ENCODE results near the gene ERGIC1.
A peak's percentile ranks its signal among the peaks of the same experiment; 100 is the strongest.
"Not testable (repeated sequence)": the region's sequence is repeated elsewhere in the genome, so short reads cannot be mapped to it uniquely, and the experiment has no call there.

Gene ERGIC1

GRCh38 chr5:172802567-172803176 lies 31.4 kb upstream of the ERGIC1 start:
- TF ChIP-seq CTCF (conservative IDR thresholded peaks at IDR 0.05; ENCODE audit: low read depth, low read length): no peak
- peak; percentile 70 for DNase-seq (ENCODE audit: low read depth)
- H3K4me3 ChIP-seq (ENCODE audit: low read depth, low read length): no peak overlapping the region

- no peak for TF ChIP-seq CTCF (conservative IDR thresholded peaks at IDR 0.05; ENCODE audit: low read depth, low read length)
- H3K4me3 ChIP-seq (ENCODE audit: low read depth, low read length): no peak overlapping the region
- no peak for DNase-seq (ENCODE audit: low read depth)
These were observed 28.9 kb upstream of the ERGIC1 start for GRCh38 chr5:172805018-172805683.

- H3K4me3 ChIP-seq (ENCODE audit: low read depth, low read length): no peak overlapping the region
- no peak for DNase-seq (ENCODE audit: low read depth)
- TF ChIP-seq CTCF (conservative IDR thresholded peaks at IDR 0.05; ENCODE audit: low read depth, low read length): no peak
These were observed 28.3 kb upstream of the ERGIC1 start for GRCh38 chr5:172805736-172806255.

GRCh38 chr5:172806897-172807672 lies 27.0 kb upstream of the ERGIC1 start:
- peak overlapping the region; percentile 37 for H3K4me3 ChIP-seq (ENCODE audit: low read depth, low read length)
- peak; percentile 94 for DNase-seq (ENCODE audit: low read depth)

GRCh38 chr5:172807766-172808311 lies 26.2 kb upstream of the ERGIC1 start:
- H3K4me3 ChIP-seq (ENCODE audit: low read depth, low read length): no peak overlapping the region
- DNase-seq (ENCODE audit: low read depth): no peak
- no peak for TF ChIP-seq CTCF (conservative IDR thresholded peaks at IDR 0.05; ENCODE audit: low read depth, low read length)

More at GRCh38 chr5:172806897-172807672, 27.0 kb upstream of the ERGIC1 start:
- TF ChIP-seq CTCF (conservative IDR thresholded peaks at IDR 0.05; ENCODE audit: low read depth, low read length): no peak

- no peak for DNase-seq (ENCODE audit: low read depth)
- TF ChIP-seq CTCF (conservative IDR thresholded peaks at IDR 0.05; ENCODE audit: low read depth, low read length): no peak
- no peak overlapping the region for H3K4me3 ChIP-seq (ENCODE audit: low read depth, low read length)
These were observed 24.3 kb upstream of the ERGIC1 start for GRCh38 chr5:172809774-172810173.

GRCh38 chr5:172810996-172811395 lies 23.1 kb upstream of the ERGIC1 start:
- H3K4me3 ChIP-seq (ENCODE audit: low read depth, low read length); DNase-seq (ENCODE audit: low read depth): not testable (repeated sequence)

Data from choroid plexus epithelial cell (primary cell).